CD4-positive, alpha-beta T cell treated with Interleukin-6 at 100 ng/mL for 8 hours (primary cell): ENCODE data around the gene PRRG2.

Experiments
- DNase-seq: peaks from one replicate; pipeline ENCODE4 v3.0.0-alpha.2; 2020; ENCODE audit warnings: mixed read lengths, low spot score

Gene PRRG2

GRCh38 chr19:49557641-49558325 is 23.3 kb upstream of the PRRG2 start:
- DNase-seq, result no peak

GRCh38 chr19:49558591-49558990 is 22.5 kb upstream of the PRRG2 start:
- peak; percentile 47 for DNase-seq

DNA sequence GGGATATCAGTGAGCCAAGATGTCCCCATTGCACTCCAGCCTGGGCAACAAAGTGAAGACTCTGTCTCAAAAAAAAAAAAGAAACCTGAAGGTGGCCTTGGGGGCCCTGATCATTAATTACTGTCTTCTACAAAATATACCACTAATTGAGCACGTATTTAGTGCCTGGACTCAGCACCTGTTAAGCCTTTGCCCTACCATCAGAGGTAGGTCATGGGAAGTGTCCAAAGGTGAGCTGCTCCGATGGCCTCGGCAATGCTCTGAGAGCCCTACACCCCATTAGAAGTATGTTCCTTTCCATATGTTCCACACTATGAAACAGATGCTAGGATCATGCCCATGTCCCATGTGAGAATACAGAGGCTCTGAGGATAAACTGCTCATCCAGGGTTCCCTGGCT is 21.7 kb upstream of the PRRG2 start:
- DNase-seq, result no peak

DNA sequence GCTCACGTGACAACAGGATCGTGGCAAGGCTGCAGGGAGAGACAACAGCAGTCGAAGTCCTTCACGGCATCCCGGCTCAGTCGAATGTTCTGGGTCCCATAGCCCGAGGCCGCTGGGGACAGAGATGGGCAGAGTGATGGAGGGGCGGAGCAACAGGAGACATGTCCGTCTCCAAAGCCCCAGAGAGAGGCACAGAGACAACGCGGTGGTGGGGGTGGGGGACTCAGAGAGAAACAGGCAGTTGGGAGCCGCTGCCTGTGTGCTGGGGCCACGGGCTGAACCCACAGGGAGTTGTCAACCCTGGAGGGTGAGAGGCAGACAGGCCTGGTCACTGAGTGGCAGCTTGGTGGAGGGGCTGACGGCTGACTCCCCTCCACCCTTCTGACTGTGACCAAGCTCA is 21.2 kb upstream of the PRRG2 start:
- DNase-seq, result no peak

GRCh38 chr19:49560358-49560900 is 20.7 kb upstream of the PRRG2 start:
- DNase-seq, result peak; percentile 60

GRCh38 chr19:49564616-49565045 is 16.5 kb upstream of the PRRG2 start:
- no peak for DNase-seq

- peak; percentile 45 for DNase-seq
These were observed 15.9 kb upstream of the PRRG2 start for GRCh38 chr19:49565261-49565660.

GRCh38 chr19:49566302-49566701 is 14.8 kb upstream of the PRRG2 start:
- DNase-seq, result no peak

GRCh38 chr19:49567861-49568441 is 13.2 kb upstream of the PRRG2 start:
- peak; percentile 81 for DNase-seq

DNA sequence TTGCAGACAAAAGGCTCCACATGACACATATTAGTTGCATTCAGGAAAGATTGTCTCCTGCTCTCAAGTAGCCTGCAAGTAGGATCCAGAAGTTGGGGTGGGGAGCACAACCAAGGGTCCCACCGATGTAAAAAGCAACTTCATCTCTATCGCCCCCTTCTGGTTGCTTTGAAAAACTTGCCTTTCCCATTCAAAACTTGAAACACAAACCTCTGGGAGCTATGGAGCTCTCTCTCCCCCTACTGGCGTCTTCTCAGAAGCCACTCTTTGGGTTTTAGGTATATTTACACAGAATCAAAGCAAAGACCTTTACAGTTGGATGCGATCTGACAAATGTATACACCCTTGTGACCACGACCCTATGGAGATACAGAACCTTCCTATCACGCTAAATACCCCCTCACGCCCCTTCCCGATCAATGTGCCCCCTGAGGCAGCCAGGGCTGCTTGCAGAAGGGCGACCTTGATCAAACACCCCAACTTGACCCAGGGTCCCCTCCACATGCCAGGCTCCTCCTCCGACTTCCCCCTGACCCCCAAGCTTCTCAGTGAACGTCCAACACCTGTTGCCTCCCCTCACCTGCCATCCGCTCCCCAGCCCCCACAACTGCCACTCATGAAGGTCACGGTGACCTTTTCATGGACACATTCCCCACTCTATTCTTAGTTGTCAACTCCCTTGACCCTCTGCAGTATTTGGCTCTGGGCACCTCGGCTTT is 10.8 kb upstream of the PRRG2 start:
- peak; percentile 85 for DNase-seq

- peak; percentile 57 for DNase-seq
These were observed 10.0 kb upstream of the PRRG2 start for GRCh38 chr19:49570997-49571676.

- DNase-seq, result no peak
These were observed 8.1 kb upstream of the PRRG2 start for GRCh38 chr19:49573009-49573408.

GRCh38 chr19:49573425-49573824 is 7.7 kb upstream of the PRRG2 start:
- DNase-seq, result no peak

GRCh38 chr19:49574206-49574755 is 6.8 kb upstream of the PRRG2 start:
- DNase-seq, result no peak

DNA sequence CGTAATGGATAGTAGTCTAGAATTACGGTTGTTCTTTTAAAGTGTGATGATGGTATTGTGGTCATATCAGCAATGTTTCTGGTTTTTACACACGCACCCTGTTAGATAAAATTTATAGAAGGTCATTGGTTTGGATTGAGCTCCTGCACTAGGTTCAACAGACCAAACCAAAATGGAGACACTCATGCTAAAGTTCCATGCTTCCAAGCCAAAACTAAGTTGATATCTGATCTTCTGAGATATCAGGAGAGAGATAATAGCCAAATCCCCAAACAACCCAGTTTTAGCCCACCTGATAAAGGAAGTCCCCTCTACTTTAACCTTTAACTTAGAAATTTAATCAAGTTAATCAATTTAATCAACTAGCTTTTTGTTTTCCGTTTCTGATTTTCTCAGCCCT is 1.9 kb upstream of the PRRG2 start:
- no peak for DNase-seq

GRCh38 chr19:49579947-49580263 is 1.2 kb upstream of the PRRG2 start:
- DNase-seq, result no peak

DNA sequence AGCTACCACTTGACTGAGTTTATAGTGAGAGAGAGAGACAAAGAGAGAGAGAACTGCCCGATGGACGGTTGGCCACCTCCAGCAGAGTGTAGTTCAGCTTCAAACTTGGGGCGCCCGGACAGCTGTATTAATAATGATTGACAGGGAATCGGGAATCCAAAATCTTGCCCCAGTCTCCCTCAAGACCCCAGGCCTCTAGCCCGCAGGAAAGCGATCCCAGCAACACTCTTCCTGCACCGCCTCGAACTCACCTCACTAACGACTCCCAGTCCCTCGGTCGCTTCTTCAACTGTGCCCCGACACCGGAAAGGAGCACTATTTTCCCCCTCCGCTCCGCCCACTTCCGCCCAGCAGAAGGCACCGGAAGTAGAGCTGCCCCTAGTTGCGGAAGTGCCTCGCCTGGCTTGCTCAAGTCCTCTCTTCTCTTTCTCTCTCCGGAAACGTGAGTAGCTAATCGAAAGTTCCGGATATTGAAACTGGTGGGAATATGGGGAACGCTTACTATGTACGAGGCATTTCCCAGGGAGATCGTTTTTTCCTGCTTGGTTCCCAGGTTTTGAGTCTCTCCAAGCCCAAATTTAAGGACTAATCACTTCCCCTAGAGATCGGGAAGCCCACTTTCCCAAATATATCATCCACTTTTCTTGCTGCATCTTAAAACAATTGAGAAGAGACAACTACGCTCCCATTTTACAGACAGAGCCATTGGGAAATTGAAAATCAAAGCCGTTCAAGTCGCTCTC is 681 bp upstream of the PRRG2 start, which contains the start of gene NOSIP:
TSS of gene NOSIP (minus strand) at position 293 of the 743 bp plus-strand sequence. CDS start 19,865 bp downstream, outside the sequence.
- DNase-seq, result peak; percentile 96

DNA sequence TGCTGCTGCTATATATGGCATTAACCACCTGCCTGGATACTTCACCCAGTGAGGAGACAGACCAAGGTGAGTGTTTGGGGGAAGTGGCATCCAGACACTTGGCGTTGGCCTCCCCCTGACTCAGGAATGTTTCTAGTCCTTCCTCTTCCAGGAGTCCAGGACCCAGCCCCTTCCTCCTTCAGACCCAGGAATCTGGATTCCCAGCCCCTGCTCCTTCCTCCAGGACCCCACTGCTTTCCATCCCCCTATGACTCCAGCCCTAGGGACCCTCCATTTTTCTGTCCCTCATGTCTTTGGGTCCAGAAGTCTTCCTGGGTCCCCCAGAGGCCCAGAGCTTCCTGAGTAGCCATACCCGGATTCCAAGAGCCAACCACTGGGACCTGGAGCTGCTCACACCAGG is 2.1 kb downstream of the PRRG2 start:
- no peak for DNase-seq

- DNase-seq, result no peak
These were observed 3.9 kb downstream of the PRRG2 start for GRCh38 chr19:49585023-49585422.

DNA sequence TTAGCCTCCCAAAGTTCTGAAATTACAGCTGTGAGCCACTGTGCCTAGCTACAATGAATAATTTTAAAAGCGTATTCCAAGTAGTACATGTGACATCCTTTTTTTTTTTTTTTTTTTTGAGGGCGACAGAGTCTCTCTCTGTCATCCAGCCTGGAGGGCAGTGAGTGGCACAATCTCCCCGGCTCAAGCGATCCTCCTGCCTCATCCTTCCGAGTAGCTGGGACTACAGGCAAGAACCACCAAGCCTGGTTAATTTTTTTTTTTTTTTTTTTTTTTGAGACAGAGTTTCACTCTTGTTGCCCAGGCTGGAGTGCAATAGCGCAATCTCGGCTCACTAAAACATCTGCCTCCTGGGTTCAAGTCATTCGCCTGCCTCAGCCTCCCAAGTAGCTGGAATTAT is 6.1 kb downstream of the PRRG2 start:
- DNase-seq, result no peak

DNA sequence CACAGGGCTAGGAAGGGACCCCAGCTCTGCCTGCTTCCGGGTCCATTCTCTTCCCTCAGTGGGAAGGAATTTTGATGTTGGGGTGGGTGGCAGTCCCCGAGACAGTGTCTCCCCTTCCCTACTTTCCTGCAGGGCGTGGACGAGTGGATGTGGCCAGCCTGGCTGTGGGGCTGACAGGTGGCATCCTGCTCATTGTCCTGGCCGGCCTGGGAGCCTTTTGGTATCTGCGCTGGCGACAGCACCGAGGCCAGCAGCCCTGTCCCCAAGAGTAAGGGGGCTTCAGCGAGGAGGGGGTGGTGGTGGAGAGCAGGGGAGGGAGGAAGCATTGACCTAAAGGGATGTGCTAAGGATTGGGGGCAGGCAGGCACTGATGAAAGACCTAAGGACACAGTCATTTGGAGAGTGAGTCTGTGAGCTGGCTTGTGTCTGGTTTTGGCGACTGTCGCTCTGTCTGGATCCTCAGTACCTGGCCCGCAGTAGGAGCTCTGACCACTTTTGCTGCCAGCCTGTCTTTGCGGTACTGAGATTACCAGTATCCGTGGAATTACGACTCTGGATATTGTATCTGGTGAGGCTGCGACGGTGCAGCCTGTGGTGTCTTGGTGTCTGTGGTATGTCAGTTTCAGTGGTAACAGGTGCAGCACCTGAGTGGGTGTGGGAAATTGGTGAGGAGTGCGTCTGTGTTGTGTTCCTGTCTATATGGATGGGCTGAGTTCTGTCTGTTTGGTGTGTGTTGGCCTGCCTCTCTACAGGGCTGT is 7.4 kb downstream of the PRRG2 start:
- DNase-seq, result no peak
